PC-9 (cell line): ENCODE data around the gene FLT3. TPM values are rescaled to one million over a fixed set of nuclear protein-coding genes. Genes with fewer than 3 reads are reported as not detected.

Experiments used
- BruUV-seq: library from RNA; stranded (reverse); fragments of 400-500 nt; replicated peaks from 2 replicates; lab custom pipeline; 2021; lab: Mats Ljungman, UMichigan
- CTCF ChIA-PET: fragments of 300-600 bp; sonication (Branson Sonifier 250); formaldehyde crosslinking; loops from one replicate; lab custom pipeline; 2022; ENCODE audit warnings: antibody characterized with exemption; lab: Charles Lee
- POLR2A ChIA-PET: fragments of 300-600 bp; sonication (Branson Sonifier 250); formaldehyde crosslinking; loops from one replicate; lab custom pipeline; 2022; ENCODE audit warnings: antibody characterized with exemption; ENCODE audit not compliant: unreplicated experiment; lab: Charles Lee
- DNase-seq, 2 experiments: peaks; one replicate each; pipeline versions ENCODE4 v3.0.0 to v3.0.0-alpha.2; 2015 to 2022; ENCODE audit warnings: mixed read lengths in 1 of 2
- H2AFZ ChIP-seq: fragments of 200-600 bp; sonication (generic); 2 replicates; pipeline ENCODE4 v1.8.1; 2017; ENCODE audit warnings: antibody characterized with exemption
- H3F3A ChIP-seq: fragments of 200-600 bp; sonication (generic); 2 replicates; pipeline ENCODE4 v1.8.1; 2017; ENCODE audit warnings: antibody characterized with exemption, mild to moderate bottlenecking, low read depth; ENCODE audit not compliant: insufficient read depth
- H3K27ac ChIP-seq: fragments of 200-600 bp; sonication (generic); 2 replicates; pipeline ENCODE4 v1.6.1; 2016; ENCODE audit warnings: mixed run types
- H3K27me3 ChIP-seq: fragments of 200-600 bp; sonication (generic); 2 replicates; pipeline ENCODE4 v1.6.1; 2016; ENCODE audit warnings: low read depth, mixed run types; ENCODE audit not compliant: insufficient read depth
- H3K36me3 ChIP-seq: fragments of 200-600 bp; sonication (generic); 2 replicates; pipeline ENCODE4 v1.6.1; 2016; ENCODE audit warnings: low read depth, mixed run types
- H3K4me1 ChIP-seq: fragments of 200-600 bp; sonication (generic); replicated peaks from 2 replicates; pipeline ENCODE4 v1.6.1; 2016; ENCODE audit warnings: mixed run types; ENCODE audit not compliant: insufficient read depth
- H3K4me2 ChIP-seq: fragments of 200-600 bp; sonication (generic); 2 replicates; pipeline ENCODE4 v1.6.1; 2017; ENCODE audit warnings: mixed run types
- H3K4me3 ChIP-seq: fragments of 200-600 bp; sonication (generic); 2 replicates; pipeline ENCODE4 v1.6.1; 2016; ENCODE audit warnings: mixed run types
- H3K79me2 ChIP-seq: fragments of 200-600 bp; sonication (generic); 2 replicates; pipeline ENCODE4 v1.6.1; 2017; ENCODE audit warnings: low read depth, mixed run types
- H3K9me2 ChIP-seq: fragments of 200-600 bp; sonication (generic); 2 replicates; pipeline ENCODE4 v1.8.1; 2017; ENCODE audit warnings: mild to moderate bottlenecking; ENCODE audit not compliant: insufficient read depth
- H3K9me3 ChIP-seq: fragments of 200-600 bp; sonication (generic); 2 replicates; pipeline ENCODE4 v1.8.1; 2016; ENCODE audit warnings: low read depth; ENCODE audit not compliant: insufficient read depth
- H4K20me1 ChIP-seq: fragments of 200-600 bp; sonication (generic); 2 replicates; pipeline ENCODE4 v1.8.1; 2017; ENCODE audit not compliant: insufficient read depth
- CTCF ChIP-seq: fragments of 200-600 bp; sonication (generic); conservative IDR thresholded peaks from 2 replicates; pipeline ENCODE4 v1.6.1; 2017; ENCODE audit warnings: mixed run types, antibody characterized with exemption, mild to moderate bottlenecking, moderate library complexity
- EZH2 ChIP-seq: fragments of 200-600 bp; sonication (generic); IDR thresholded peaks from 2 replicates; pipeline ENCODE4 v1.8.0; 2017; ENCODE audit warnings: antibody characterized with exemption, low read depth
- intact Hi-C: fragments of 100-400 bp; cut with micrococcal nuclease; formaldehyde crosslinking; loops from one replicate; pipeline ENCODE4 v1.10.0; 2022; ENCODE audit not compliant: unreplicated experiment
- total RNA-seq: library from RNA; stranded (reverse); gene quantifications from 2 replicates; pipeline ENCODE4 v1.2.3, GENCODE V29; 2021

The FLT3 gene
- total RNA-seq, 1 experiment from 2014 or later, result not detected

GRCh38 chr13:28140433-28141125, 40.2 kb upstream of the FLT3 start:
- Histone ChIP-seq H3K9me2 (no peaks in the 10 kb centered on the region), H2AFZ (no peak overlapping the region), H4K20me1 (peaks cover 52% of the 10 kb centered on the region), H3F3A (peaks cover 11% of the 10 kb centered on the region; the same call in 1 of the 2 replicates), H3K36me3 (peaks cover 3% of the 10 kb centered on the region; the same call in 1 of the 2 replicates), H3K4me3 (peak overlapping the region; percentile 93), H3K27me3 (no peaks in the 10 kb centered on the region), H3K27ac (peak overlapping the region; percentile 78), H3K9me3 (no peaks in the 10 kb centered on the region), H3K79me2 (peaks cover 91% of the 10 kb centered on the region), H3K4me2 (peak overlapping the region; percentile 92), H3K4me1 (peaks cover 35% of the 10 kb centered on the region)
- no peak for TF ChIP-seq EZH2
- TF ChIP-seq CTCF, result no peak
- no TSS peak for BruUV-seq
- DNase-seq, result peak in 1 of 2 experiments; percentile 72
- intact Hi-C loops, result no loop called here
- ChIA-PET CTCF (no interaction called here), POLR2A (no interaction called here)

GRCh38 chr13:28138756-28139470, 38.5 kb upstream of the FLT3 start:
- no peaks in the 10 kb centered on the region for H3K27me3 ChIP-seq
- peak overlapping the region; percentile 92 for H3K4me2 ChIP-seq
- peak overlapping the region; percentile 93 for H3K4me3 ChIP-seq
- H3K79me2 ChIP-seq, result peaks cover 75% of the 10 kb centered on the region
- peak in 1 of 2 experiments; percentile 67 for DNase-seq
- TSS peak; percentile 12 for BruUV-seq
- H4K20me1 ChIP-seq, result peaks cover 37% of the 10 kb centered on the region
- intact Hi-C loops, result loop anchor here (2.0 kb wide), 1 partner anchor 42 kb away; no protein-coding TSS in a partner anchor
- H3F3A ChIP-seq, result peaks cover 15% of the 10 kb centered on the region; the same call in 1 of the 2 replicates
- peak overlapping the region; percentile 78 for H3K27ac ChIP-seq
- H3K9me2 ChIP-seq, result no peaks in the 10 kb centered on the region
- peaks cover 35% of the 10 kb centered on the region for H3K4me1 ChIP-seq
- CTCF ChIA-PET, result no interaction called here
- TF ChIP-seq CTCF (no peak), EZH2 (no peak)
- POLR2A ChIA-PET, result no interaction called here
- H2AFZ ChIP-seq, result peak overlapping the region; percentile 88
- H3K9me3 ChIP-seq, result no peaks in the 10 kb centered on the region
- H3K36me3 ChIP-seq, result peaks cover 3% of the 10 kb centered on the region; the same call in 1 of the 2 replicates

DNA sequence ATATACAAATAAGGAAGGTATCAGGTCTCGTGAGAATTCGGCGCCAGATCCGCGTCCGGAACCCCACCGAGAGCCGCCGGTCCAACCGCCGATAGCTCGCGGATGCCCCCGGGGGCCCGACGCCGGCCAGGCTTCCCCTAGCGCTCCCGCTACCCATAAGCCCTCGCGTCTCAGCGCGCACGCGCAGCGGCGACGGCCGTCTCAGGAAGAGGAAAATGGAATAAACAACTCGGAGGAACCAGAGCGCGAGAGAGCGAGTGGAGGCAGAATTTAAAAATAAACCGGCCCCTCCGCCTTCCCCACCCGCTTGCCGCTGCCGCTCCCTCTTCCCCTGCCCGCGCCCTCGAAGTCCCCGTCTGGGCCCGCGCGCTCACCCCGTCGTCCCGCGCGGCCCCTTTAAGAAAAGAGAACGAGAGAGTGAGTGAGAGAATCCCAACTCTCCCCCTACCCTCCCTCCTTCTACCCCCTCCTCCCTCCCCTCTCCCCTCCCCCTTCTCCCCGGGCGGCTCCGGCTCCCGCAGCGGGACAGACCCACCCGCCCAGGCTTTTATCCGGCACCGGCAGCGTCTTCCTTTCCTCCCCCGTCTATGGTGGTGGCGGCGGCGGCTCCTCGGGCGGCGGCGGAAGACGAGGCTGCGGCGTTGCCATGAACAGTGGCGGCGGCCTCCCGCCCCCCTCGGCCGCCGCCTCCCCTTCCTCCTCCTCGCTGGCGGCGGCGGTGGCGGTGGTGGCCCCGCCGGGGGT, 37.8 kb upstream of the FLT3 start, which contains the start of gene PAN3:
Gene PAN3, plus strand, starts transcription at position 534 of the 744 bp plus-strand sequence. Its CDS starts 113 bp downstream, at position 647.
- Histone ChIP-seq H3K4me1 (peaks cover 35% of the 10 kb centered on the region), H3K9me3 (no peaks in the 10 kb centered on the region), H3K4me2 (peak within 1 kb of the TSS; percentile 92), H3K4me3 (peak within 1 kb of the TSS; percentile 93), H3K27ac (peak within 1 kb of the TSS; percentile 78), H3K79me2 (peaks cover 68% of the 10 kb centered on the region), H3K27me3 (no peaks in the 10 kb centered on the region), H3K9me2 (no peaks in the 10 kb centered on the region), H3F3A (peaks cover 15% of the 10 kb centered on the region; the same call in 1 of the 2 replicates), H3K36me3 (peaks cover 1% of the 10 kb centered on the region; the same call in 1 of the 2 replicates), H4K20me1 (peaks cover 30% of the 10 kb centered on the region), H2AFZ (peak within 1 kb of the TSS; percentile 88)
- intact Hi-C loops, result loop anchor here (2.0 kb wide), 1 partner anchor 43 kb away; no protein-coding TSS in a partner anchor
- POLR2A ChIA-PET, result interaction anchor here (0.6 kb wide), 1 partner anchor 23 kb away, joined by 5 read pairs; no protein-coding TSS in a partner anchor
- peak; percentile 77 to 81 for DNase-seq
- CTCF ChIA-PET, result no interaction called here
- no TSS peak for BruUV-seq
- TF ChIP-seq EZH2 (no peak), CTCF (no peak)
